GM18519 (cell line): Measurements from ENCODE around the gene ACSL4.
"Not testable (repeated sequence)": the region's sequence is repeated elsewhere in the genome, so short reads cannot be mapped to it uniquely, and the experiment has no call there.

ENCODE experiments used
- ATAC-seq: cut with Tn5 transposase; IDR thresholded peaks from one replicate; pipeline ENCODE4 v1.9.1; 2021; ENCODE audit warnings: mild to moderate bottlenecking, moderate library complexity; ENCODE audit not compliant: unreplicated experiment, low FRiP score

The ACSL4 gene

GRCh38 chrX:109732017-109732801 is 848 bp downstream of the ACSL4 start:
- no peak for ATAC-seq

- ATAC-seq, result no peak
Measured at GRCh38 chrX:109728173-109728535, 4.9 kb downstream of the ACSL4 start.

GRCh38 chrX:109724971-109725370 is 8.1 kb downstream of the ACSL4 start:
- ATAC-seq, result not testable (repeated sequence)

DNA sequence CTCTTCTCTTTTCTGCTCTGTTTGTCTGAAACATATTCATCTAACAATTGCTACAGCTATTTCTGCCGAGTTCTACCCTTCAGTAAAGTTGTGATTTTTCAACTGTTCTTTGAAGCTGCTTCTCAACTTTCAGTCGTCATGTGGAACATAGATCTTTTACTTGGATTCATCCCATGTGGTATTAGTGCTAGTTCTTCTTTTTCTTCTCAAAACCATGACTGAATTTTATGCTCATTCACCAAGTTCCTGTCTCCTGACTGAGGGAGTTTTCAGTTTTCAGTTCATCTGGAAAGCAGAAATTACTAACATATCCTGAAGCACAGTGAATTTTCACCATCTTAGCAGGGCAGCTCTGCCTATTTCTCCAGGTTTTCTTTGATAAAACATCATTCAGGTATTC is 12.1 kb downstream of the ACSL4 start:
- no peak for ATAC-seq

GRCh38 chrX:109719264-109719663 is 13.8 kb downstream of the ACSL4 start:
- no peak for ATAC-seq

GRCh38 chrX:109716431-109717028 is 16.5 kb downstream of the ACSL4 start:
- no peak for ATAC-seq

DNA sequence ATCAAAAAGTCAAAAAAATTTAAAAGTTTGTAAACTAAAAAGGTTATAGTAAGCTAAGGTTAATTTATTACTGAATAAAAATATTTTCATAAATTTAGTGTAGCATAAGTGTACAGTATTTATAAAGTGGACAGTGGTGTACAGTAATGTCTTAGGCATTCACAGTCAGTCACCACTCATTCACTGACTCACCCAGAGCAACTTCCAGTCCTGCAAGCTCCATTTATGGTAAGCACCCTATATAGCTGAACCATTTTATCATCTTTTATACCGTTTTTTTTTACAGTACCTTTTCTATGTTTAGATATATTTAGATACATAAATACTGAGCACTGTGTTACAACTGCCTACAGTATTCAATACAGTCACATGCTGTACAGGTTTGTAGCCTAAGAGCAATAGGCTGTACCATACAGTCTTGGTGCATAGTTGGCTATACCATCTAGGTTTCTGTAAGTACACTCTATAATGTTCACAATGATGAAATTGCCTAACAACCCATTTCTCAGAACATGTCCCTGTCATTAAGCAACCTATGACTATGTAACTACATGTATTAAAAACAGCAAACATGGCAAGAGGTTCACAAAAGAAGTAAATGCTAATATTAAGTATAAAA is 18.6 kb downstream of the ACSL4 start:
- ATAC-seq, result no peak

- no peak for ATAC-seq
Measured at GRCh38 chrX:109710181-109710580, 22.9 kb downstream of the ACSL4 start.

DNA sequence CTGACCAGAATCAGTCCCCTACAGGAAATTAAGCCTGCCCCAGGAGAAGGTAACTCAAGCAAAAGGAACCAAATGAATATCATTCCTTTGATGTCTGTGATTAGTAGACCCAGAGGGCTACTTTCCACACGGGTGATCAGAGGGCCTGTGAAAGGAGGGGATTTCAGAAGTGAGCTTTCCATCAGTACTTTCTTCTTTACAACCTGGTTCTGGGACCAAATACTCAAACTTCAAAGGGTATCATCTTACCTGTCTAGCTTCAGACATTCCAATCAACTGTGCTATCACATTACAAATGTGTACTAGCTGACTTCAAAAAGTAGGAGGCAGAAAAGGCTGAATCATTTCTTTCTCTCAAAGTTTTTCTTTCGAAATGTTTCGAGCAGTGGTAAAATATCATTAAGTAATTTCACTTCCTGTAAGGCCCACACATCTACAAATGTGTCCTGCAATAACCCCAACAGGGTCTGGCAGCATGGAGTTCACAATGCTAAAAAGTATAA is 23.9 kb downstream of the ACSL4 start:
- peak; percentile 49 for ATAC-seq

DNA sequence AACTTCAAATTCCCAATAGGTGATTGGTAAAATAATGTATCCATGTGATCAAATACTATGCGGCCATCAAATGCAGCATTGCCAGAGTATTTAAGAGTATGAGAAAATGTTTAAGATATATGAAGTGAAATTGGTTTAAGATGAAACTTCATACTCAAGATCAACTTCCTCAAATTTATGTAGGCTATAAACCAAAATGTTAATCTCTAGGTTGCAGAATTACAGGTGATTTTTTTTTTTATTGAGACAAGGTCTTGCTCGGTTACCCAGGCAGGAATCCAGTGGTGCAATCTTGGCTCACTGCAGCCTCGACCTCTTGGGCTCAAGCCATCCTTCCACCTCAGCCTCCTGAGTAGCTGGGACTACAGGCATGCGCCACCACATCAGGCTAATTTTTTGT is 25.3 kb downstream of the ACSL4 start:
- ATAC-seq, result no peak

GRCh38 chrX:109707319-109707718 is 25.7 kb downstream of the ACSL4 start:
- ATAC-seq, result no peak

DNA sequence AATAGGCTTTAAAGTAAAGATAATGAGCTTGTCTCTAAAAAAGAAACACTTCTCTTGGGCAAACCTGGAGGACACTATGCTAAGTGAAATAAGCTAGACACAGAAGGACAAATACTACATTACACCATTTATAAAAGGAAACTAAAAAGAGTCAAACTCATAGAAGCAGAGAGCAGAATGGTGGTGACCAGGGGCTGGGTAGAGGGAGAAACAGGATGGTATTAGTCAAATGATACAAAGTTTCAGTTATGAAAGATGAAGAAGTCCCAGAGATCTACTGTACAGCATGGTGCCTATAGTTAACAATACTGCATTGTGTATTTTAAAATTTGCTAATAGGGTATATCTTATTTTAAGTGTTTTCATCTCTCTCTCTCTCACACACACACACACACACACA is 28.5 kb downstream of the ACSL4 start:
- ATAC-seq, result peak; percentile 77

DNA sequence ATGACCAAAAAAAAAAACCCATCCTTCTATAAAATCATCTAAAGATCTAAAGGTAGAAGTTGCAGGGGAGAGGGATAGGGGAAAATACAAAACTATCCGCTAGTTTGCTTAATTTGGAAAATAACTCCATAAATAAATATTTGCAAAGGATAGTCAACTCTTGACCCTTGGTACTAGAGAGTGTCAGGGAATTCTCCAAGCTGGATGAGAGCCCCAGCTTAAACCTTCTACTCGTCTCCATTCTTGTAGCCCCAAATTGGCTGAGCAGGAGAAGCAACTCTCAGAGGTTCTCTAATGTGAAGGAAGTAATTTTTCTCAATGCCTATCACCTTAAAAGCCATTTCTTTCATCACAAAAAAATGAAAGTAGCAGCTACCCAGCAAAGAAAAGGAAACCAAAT is 35.2 kb downstream of the ACSL4 start:
- ATAC-seq, result no peak

DNA sequence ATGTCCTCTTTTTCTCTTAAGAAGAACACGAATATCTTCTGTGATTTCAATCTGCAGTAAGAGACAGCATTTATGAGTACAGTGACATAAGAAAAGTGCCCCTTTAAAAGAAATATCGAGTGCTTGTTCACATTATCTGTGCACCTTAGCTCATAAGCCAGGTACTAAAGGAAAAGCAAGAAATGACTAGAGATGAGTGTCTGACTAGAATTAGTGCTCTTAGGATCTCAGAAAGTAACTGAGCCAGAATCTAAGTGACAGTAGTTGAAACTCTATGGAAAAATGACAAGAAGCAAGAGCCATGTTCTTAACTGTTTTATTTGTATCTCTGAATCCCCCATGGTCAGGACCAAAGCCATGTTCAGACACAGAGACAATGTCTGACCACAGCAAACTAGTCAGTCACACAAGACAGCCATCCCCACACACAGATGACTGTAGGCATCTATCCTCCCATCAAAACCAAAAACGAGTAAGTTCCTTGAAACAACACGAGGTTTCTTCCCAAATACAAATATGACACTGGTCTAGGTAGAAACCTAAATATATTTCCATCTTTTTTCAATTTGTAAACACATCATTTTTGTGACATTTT is 36.8 kb downstream of the ACSL4 start:
- no peak for ATAC-seq

GRCh38 chrX:109695637-109696036 is 37.4 kb downstream of the ACSL4 start:
- ATAC-seq, result no peak

- no peak for ATAC-seq
Measured at GRCh38 chrX:109691752-109692151, 41.3 kb downstream of the ACSL4 start.

DNA sequence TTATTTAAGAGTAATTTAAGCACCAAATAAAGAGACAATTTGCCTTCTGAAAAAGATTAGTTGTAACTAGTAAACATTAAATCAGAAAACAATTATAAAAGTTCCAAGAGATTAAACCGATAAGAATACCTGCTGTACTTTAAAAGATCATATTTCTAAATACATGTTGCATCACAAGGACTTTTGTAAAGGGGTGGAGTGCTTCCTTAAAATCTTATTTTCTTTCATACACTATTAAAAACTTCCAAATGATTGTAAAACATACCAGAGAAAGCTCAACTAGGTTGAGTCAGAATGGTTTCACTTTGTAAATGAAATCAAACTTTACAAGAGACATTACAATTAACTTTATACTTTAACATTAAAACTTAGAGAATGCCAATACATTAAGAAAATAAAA is 41.8 kb downstream of the ACSL4 start:
- no peak for ATAC-seq

- ATAC-seq, result no peak
Measured at GRCh38 chrX:109687903-109688302, 45.2 kb downstream of the ACSL4 start.

GRCh38 chrX:109685656-109686078 is 47.4 kb downstream of the ACSL4 start:
- ATAC-seq, result no peak

- no peak for ATAC-seq
Measured at GRCh38 chrX:109684136-109684535, 48.9 kb downstream of the ACSL4 start.

GRCh38 chrX:109681475-109682081 is 51.5 kb downstream of the ACSL4 start:
- ATAC-seq, result no peak
